PC-9 (cell line): ENCODE data around the gene TP53RK. TPM values are rescaled to one million over a fixed set of nuclear protein-coding genes. Genes with fewer than 3 reads are reported as not detected.

Source experiments
- BruUV-seq: library from RNA; stranded (reverse); fragments of 400-500 nt; replicated peaks from 2 replicates; lab custom pipeline; 2021; lab: Mats Ljungman, UMichigan
- CTCF ChIA-PET: fragments of 300-600 bp; sonication (Branson Sonifier 250); formaldehyde crosslinking; loops from one replicate; lab custom pipeline; 2022; ENCODE audit warnings: antibody characterized with exemption; lab: Charles Lee
- POLR2A ChIA-PET: fragments of 300-600 bp; sonication (Branson Sonifier 250); formaldehyde crosslinking; loops from one replicate; lab custom pipeline; 2022; ENCODE audit warnings: antibody characterized with exemption; ENCODE audit not compliant: unreplicated experiment; lab: Charles Lee
- DNase-seq, 2 experiments: peaks; one replicate each; pipeline versions ENCODE4 v3.0.0 to v3.0.0-alpha.2; 2015 to 2022; ENCODE audit warnings: mixed read lengths in 1 of 2
- H2AFZ ChIP-seq: fragments of 200-600 bp; sonication (generic); 2 replicates; pipeline ENCODE4 v1.8.1; 2017; ENCODE audit warnings: antibody characterized with exemption
- H3F3A ChIP-seq: fragments of 200-600 bp; sonication (generic); 2 replicates; pipeline ENCODE4 v1.8.1; 2017; ENCODE audit warnings: antibody characterized with exemption, mild to moderate bottlenecking, low read depth; ENCODE audit not compliant: insufficient read depth
- H3K27ac ChIP-seq: fragments of 200-600 bp; sonication (generic); 2 replicates; pipeline ENCODE4 v1.6.1; 2016; ENCODE audit warnings: mixed run types
- H3K27me3 ChIP-seq: fragments of 200-600 bp; sonication (generic); 2 replicates; pipeline ENCODE4 v1.6.1; 2016; ENCODE audit warnings: low read depth, mixed run types; ENCODE audit not compliant: insufficient read depth
- H3K36me3 ChIP-seq: fragments of 200-600 bp; sonication (generic); 2 replicates; pipeline ENCODE4 v1.6.1; 2016; ENCODE audit warnings: low read depth, mixed run types
- H3K4me1 ChIP-seq: fragments of 200-600 bp; sonication (generic); replicated peaks from 2 replicates; pipeline ENCODE4 v1.6.1; 2016; ENCODE audit warnings: mixed run types; ENCODE audit not compliant: insufficient read depth
- H3K4me2 ChIP-seq: fragments of 200-600 bp; sonication (generic); 2 replicates; pipeline ENCODE4 v1.6.1; 2017; ENCODE audit warnings: mixed run types
- H3K4me3 ChIP-seq: fragments of 200-600 bp; sonication (generic); 2 replicates; pipeline ENCODE4 v1.6.1; 2016; ENCODE audit warnings: mixed run types
- H3K79me2 ChIP-seq: fragments of 200-600 bp; sonication (generic); 2 replicates; pipeline ENCODE4 v1.6.1; 2017; ENCODE audit warnings: low read depth, mixed run types
- H3K9me2 ChIP-seq: fragments of 200-600 bp; sonication (generic); 2 replicates; pipeline ENCODE4 v1.8.1; 2017; ENCODE audit warnings: mild to moderate bottlenecking; ENCODE audit not compliant: insufficient read depth
- H3K9me3 ChIP-seq: fragments of 200-600 bp; sonication (generic); 2 replicates; pipeline ENCODE4 v1.8.1; 2016; ENCODE audit warnings: low read depth; ENCODE audit not compliant: insufficient read depth
- H4K20me1 ChIP-seq: fragments of 200-600 bp; sonication (generic); 2 replicates; pipeline ENCODE4 v1.8.1; 2017; ENCODE audit not compliant: insufficient read depth
- EZH2 ChIP-seq: fragments of 200-600 bp; sonication (generic); IDR thresholded peaks from 2 replicates; pipeline ENCODE4 v1.8.0; 2017; ENCODE audit warnings: antibody characterized with exemption, low read depth
- intact Hi-C: fragments of 100-400 bp; cut with micrococcal nuclease; formaldehyde crosslinking; loops from one replicate; pipeline ENCODE4 v1.10.0; 2022; ENCODE audit not compliant: unreplicated experiment
- total RNA-seq: library from RNA; stranded (reverse); gene quantifications from 2 replicates; pipeline ENCODE4 v1.2.3, GENCODE V29; 2021
- TF ChIP-seq, protein P1 (sequence below): fragments of 200-600 bp; sonication (generic); conservative IDR thresholded peaks from 2 replicates; pipeline ENCODE4 v1.6.1; 2017; ENCODE audit warnings: mixed run types, antibody characterized with exemption, mild to moderate bottlenecking, moderate library complexity

Gene TP53RK
- total RNA-seq, 1 experiment from 2014 or later = 10.4 TPM

DNA sequence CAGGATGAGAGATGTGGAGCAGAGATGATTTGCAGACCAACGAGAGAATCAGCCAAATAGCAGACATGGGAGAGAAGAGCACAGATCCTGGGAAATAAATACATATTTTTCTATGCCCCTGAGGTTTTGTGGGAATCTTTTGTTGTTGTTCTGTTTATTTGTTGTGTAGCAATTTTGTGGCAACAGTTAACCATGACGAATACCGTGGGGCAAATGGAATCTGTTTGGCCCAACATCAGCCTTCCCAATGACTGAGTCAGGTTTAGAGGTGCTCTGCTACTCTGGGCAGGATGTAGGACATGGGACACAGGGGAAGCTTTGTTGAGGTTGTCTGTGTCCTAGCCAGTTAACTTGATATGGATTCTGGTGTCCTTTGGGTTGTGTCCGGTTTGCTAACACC, 12.3 kb upstream of the TP53RK start:
- peaks cover 7% of the 10 kb centered on the region for H3K9me3 ChIP-seq

DNA sequence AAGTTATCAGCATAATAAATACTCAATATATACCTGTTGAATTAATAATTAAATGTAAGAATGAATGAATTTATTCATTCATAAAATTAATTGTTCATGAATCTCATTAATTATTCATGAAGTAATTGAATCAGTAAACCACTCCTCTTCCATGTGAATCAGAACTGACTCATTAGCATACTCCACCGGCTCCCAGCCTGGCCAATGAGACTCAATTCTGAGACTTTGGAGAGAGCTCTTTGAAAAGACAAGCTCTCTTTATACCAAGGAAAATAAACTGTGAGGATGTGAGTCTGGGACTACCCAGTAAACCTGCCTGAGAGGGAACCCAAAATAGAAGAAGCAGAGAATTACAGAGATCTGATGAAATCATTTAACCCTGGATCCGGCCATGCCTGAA, 11.8 kb upstream of the TP53RK start:
- Histone ChIP-seq H3K79me2 (no peaks in the 10 kb centered on the region), H3F3A (no peaks in the 10 kb centered on the region), H3K27ac (no peak overlapping the region), H3K36me3 (no peaks in the 10 kb centered on the region), H3K9me3 (peaks cover 2% of the 10 kb centered on the region; the same call in 1 of the 2 replicates), H2AFZ (no peak overlapping the region), H3K4me3 (no peak overlapping the region), H3K9me2 (no peaks in the 10 kb centered on the region), H3K27me3 (no peaks in the 10 kb centered on the region), H4K20me1 (no peaks in the 10 kb centered on the region), H3K4me1 (peaks cover 12% of the 10 kb centered on the region), H3K4me2 (no peak overlapping the region)
- ChIA-PET CTCF (no interaction called here), POLR2A (no interaction called here)
- peak in 1 of 2 experiments; percentile 16 for DNase-seq
- BruUV-seq = no TSS peak
- intact Hi-C loops = no loop called here
- no peak for TF ChIP-seq EZH2
- TF ChIP-seq, protein P1, sequence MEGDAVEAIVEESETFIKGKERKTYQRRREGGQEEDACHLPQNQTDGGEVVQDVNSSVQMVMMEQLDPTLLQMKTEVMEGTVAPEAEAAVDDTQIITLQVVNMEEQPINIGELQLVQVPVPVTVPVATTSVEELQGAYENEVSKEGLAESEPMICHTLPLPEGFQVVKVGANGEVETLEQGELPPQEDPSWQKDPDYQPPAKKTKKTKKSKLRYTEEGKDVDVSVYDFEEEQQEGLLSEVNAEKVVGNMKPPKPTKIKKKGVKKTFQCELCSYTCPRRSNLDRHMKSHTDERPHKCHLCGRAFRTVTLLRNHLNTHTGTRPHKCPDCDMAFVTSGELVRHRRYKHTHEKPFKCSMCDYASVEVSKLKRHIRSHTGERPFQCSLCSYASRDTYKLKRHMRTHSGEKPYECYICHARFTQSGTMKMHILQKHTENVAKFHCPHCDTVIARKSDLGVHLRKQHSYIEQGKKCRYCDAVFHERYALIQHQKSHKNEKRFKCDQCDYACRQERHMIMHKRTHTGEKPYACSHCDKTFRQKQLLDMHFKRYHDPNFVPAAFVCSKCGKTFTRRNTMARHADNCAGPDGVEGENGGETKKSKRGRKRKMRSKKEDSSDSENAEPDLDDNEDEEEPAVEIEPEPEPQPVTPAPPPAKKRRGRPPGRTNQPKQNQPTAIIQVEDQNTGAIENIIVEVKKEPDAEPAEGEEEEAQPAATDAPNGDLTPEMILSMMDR = no peak

More for the DNA sequence above, 12.3 kb upstream of the TP53RK start:
- Histone ChIP-seq H3K27me3 (no peaks in the 10 kb centered on the region), H3K4me1 (peaks cover 12% of the 10 kb centered on the region), H3K4me3 (no peak overlapping the region), H3K27ac (no peak overlapping the region), H4K20me1 (no peaks in the 10 kb centered on the region), H3K79me2 (no peaks in the 10 kb centered on the region), H3K9me2 (no peaks in the 10 kb centered on the region), H2AFZ (no peak overlapping the region), H3K4me2 (no peak overlapping the region), H3K36me3 (no peaks in the 10 kb centered on the region), H3F3A (no peaks in the 10 kb centered on the region)
- DNase-seq = peak in 1 of 2 experiments; percentile 34
- ChIA-PET CTCF (no interaction called here), POLR2A (interaction anchor here (0.6 kb wide), 1 partner anchor 15 kb away, joined by 4 read pairs; no protein-coding TSS in a partner anchor)
- intact Hi-C loops = no loop called here
- no TSS peak for BruUV-seq
- TF ChIP-seq EZH2 = no peak
- TF ChIP-seq, protein P1 = no peak

DNA sequence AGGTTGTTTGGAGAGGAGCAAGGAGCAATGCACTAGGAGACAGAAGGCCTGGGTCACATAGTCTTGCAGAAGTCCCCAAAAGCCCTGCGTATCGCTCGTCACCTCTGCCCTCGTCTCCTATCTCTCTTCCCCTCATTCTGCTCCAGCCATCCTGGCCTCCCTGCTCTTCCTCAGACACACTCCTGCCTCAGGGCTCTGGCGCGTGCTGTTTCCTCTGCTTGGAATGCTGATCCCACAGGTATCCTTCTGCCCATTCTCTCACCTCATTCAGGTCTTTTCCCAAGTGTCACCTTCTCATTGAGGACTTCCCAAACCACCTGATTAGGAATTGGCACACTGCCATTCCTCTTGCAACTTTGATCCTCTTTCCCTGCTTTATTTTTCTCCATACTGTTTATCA, 11.2 kb upstream of the TP53RK start:
- peaks cover 12% of the 10 kb centered on the region for H3K4me1 ChIP-seq
- POLR2A ChIA-PET = no interaction called here
- intact Hi-C loops = no loop called here
- no peaks in the 10 kb centered on the region for H3F3A ChIP-seq
- no peak for DNase-seq
- no peaks in the 10 kb centered on the region for H3K79me2 ChIP-seq
- no TSS peak for BruUV-seq
- H3K9me2 ChIP-seq = no peaks in the 10 kb centered on the region
- H3K9me3 ChIP-seq = no peaks in the 10 kb centered on the region
- H3K36me3 ChIP-seq = no peaks in the 10 kb centered on the region
- H3K4me3 ChIP-seq = no peak overlapping the region
- H3K27me3 ChIP-seq = no peaks in the 10 kb centered on the region
- no peak overlapping the region for H3K4me2 ChIP-seq
- CTCF ChIA-PET = no interaction called here
- no peak overlapping the region for H2AFZ ChIP-seq
- TF ChIP-seq, protein P1 = no peak
- no peak for TF ChIP-seq EZH2
- no peak overlapping the region for H3K27ac ChIP-seq
- no peaks in the 10 kb centered on the region for H4K20me1 ChIP-seq
